Common myeloid progenitor, CD34-positive (primary cell): Measurements from ENCODE around the gene CHRNA4.

Source experiments
- CTCF ChIA-PET: fragments of 350-600 bp; sonication (Branson Sonifier 250); formaldehyde crosslinking; loops from one replicate; lab custom pipeline; 2021; ENCODE audit warnings: antibody characterized with exemption; lab: Charles Lee
- POLR2A ChIA-PET: fragments of 350-600 bp; sonication (Branson Sonifier 250); formaldehyde crosslinking; loops from one replicate; lab custom pipeline; 2021; ENCODE audit warnings: antibody characterized with exemption; lab: Charles Lee
- DNase-seq, 3 donors: peaks; one replicate each; pipeline versions ENCODE4 v3.0.0 to v3.0.0-alpha.2; 2013
- H3K27ac ChIP-seq, 2 experiments: 1 replicate in 1 of 2; 2 replicates in 1 of 2; pipeline ENCODE4 v1.7.0; 2013; ENCODE audit warnings: inconsistent platforms in 2 of 2, low read length in 2 of 2, mild to moderate bottlenecking in 2 of 2, low read depth in 1 of 2, moderate library complexity in 1 of 2; ENCODE audit not compliant: severe bottlenecking in 2 of 2, insufficient read depth in 1 of 2, poor library complexity in 1 of 2
- H3K27me3 ChIP-seq, 5 experiments: replicated peaks in 2 of 5; 1 replicate in 3 of 5; 2 replicates in 2 of 5; pipeline versions ENCODE4 v1.6.1 to v1.7.0; 2013; ENCODE audit warnings: low read length in 4 of 5, mild to moderate bottlenecking in 2 of 5, moderate library complexity in 2 of 5, inconsistent platforms in 1 of 5; ENCODE audit not compliant: insufficient read depth in 5 of 5, control insufficient read depth in 4 of 5
- H3K36me3 ChIP-seq, 4 experiments: 1 replicate in 2 of 4; 2 replicates in 2 of 4; pipeline versions ENCODE4 v1.6.1 to v1.7.0; 2013; ENCODE audit warnings: low read length in 3 of 4, control low read depth in 1 of 4, mild to moderate bottlenecking in 1 of 4; ENCODE audit not compliant: control insufficient read depth in 4 of 4, insufficient read depth in 4 of 4
- H3K4me1 ChIP-seq, 4 experiments: 1 replicate in 3 of 4; 2 replicates in 1 of 4; pipeline versions ENCODE4 v1.6.1 to v1.7.1; 2013; ENCODE audit warnings: low read length in 3 of 4, mild to moderate bottlenecking in 3 of 4, control low read depth in 1 of 4, inconsistent platforms in 1 of 4, moderate library complexity in 1 of 4; ENCODE audit not compliant: control insufficient read depth in 4 of 4, insufficient read depth in 4 of 4; ENCODE audit errors: control extremely low read depth in 1 of 4
- H3K4me3 ChIP-seq, 7 experiments: 1 replicate in 4 of 7; 2 replicates in 3 of 7; pipeline versions ENCODE4 v1.5.1 to v1.7.0; 2013; ENCODE audit warnings: mild to moderate bottlenecking in 7 of 7, low read length in 6 of 7, moderate library complexity in 6 of 7, inconsistent platforms in 2 of 7, low read depth in 2 of 7, control low read depth in 1 of 7; ENCODE audit not compliant: insufficient read depth in 4 of 7, control insufficient read depth in 1 of 7; ENCODE audit errors: extremely low read depth in 1 of 7
- H3K9me3 ChIP-seq, 5 experiments: 1 replicate in 4 of 5; 2 replicates in 1 of 5; pipeline versions ENCODE4 v1.6.1 to v1.7.1; 2013; ENCODE audit warnings: low read length in 4 of 5, mild to moderate bottlenecking in 2 of 5, inconsistent platforms in 1 of 5, low read depth in 1 of 5, moderate library complexity in 1 of 5; ENCODE audit not compliant: control insufficient read depth in 4 of 5, insufficient read depth in 2 of 5; ENCODE audit errors: control extremely low read depth in 1 of 5
- WGBS: methylation state at CpG from one replicate; pipeline ENCODE4 v1.1.5; 2013; ENCODE audit not compliant: insufficient coverage; 5-methylcytosine and 5-hydroxymethylcytosine counted together

CHRNA4 gene

DNA sequence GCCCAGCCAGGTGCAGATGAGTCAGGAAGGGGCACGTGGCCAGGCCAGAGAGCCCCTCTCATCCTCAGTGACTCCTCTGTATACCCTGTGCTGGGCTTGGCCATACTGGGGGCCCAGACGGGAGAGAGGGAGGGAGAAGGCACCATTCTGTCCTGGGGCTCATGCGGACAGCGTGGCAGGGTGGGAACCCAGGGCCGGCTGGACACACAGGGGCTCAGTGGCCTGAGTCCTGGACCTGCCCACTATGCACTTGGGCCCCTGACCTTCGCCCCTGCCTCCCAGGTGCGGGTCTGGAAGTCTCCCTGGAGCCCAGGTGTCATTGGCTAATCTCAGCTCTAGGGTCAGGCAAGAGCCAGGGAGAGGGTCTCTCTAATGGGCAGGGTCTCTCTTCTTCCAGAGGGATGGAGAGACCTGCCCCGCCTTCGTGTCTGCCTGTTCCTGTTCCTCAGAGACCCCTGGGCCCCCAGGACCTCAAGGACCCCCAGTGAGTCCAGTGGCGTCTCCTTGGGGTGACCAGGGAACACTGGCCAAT lies 40.5 kb downstream of the CHRNA4 start:
- 95% methylated on average over 6 of the region's 10 CpGs for WGBS
- Histone ChIP-seq H3K4me1 (no peaks in the 10 kb centered on the region), H3K36me3 (no peaks in the 10 kb centered on the region), H3K27me3 (peaks cover 3 to 45% (median 8%) of the 10 kb centered on the region in 5 experiments), H3K4me3 (no peak overlapping the region), H3K27ac (no peak overlapping the region), H3K9me3 (no peaks in the 10 kb centered on the region)
- ChIA-PET CTCF (no interaction called here), POLR2A (no interaction called here)
- no peak for DNase-seq

DNA sequence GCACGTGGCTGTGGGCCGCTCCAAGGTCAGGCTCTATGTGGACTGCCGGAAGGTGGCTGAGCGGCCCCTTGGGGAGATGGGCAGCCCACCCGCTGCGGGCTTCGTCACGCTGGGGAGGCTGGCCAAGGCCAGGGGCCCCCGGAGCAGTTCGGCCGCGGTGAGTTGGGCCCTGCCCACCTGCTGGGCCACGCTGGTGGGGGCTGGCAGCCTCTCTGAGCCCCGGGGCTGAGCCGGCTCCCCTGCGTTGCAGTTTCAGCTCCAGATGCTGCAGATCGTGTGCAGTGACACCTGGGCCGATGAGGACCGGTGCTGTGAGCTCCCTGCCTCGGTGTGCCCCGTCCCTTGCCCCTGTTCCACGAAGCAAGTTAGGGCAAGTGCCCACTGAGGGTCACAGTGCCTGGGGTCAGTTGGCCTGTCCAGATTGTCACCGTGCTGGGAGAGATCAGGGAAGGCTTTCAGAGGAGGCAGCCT lies 41.1 kb downstream of the CHRNA4 start:
- CTCF ChIA-PET, result interaction anchor here (0.8 kb wide), 1 partner anchor 9 kb away, joined by 3 read pairs; no protein-coding TSS in a partner anchor
- no peak for DNase-seq
- Histone ChIP-seq H3K27me3 (peaks cover 3 to 44% (median 8%) of the 10 kb centered on the region in 5 experiments), H3K27ac (no peak overlapping the region), H3K4me1 (no peaks in the 10 kb centered on the region), H3K9me3 (no peaks in the 10 kb centered on the region), H3K36me3 (no peaks in the 10 kb centered on the region), H3K4me3 (no peak overlapping the region)
- WGBS, result 95% methylated on average over 15 of the region's 23 CpGs
- POLR2A ChIA-PET, result no interaction called here

DNA sequence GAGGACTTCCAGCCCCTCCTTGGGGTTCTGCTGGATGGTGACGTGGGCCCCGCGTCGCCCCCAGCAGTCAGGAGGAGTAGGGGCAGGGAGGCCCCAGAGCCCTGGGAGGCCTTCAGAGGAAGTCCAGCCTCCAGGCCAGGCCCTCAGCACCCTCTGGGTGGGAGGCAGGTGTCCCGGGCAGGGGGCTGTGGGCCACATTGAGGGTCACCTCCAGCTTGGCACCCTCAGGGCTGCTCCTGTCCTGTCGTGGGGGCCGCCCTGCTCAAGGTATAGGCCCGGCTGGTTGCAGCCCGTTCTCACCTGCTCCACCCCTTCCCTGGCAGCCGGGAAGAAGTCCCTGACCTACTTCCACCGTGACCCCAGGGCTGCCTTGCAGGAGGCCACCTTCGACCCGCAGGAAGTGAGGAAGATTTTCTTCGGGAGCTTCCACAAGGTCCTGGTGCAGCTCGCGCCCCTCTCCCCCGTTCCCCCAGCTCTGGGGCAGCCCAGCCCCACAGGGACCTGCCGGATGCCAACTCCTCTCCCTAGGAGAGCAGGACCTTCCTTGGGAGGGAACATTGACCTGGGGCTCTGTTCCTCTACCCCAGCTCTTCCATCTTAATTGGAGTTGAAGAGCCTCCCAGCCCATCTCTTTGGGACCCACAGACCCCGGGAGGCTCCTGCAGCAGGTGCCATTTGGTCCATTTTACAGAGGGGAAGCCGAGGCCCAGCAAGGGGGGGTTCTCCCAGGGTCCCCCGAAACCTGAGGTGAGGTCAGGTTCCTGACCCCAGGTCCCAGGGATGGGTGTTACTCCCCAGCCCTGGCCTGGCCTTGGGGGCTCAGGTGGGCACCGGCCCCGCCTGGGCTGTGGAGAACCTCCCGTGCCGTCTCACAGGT lies 41.7 kb downstream of the CHRNA4 start:
- Histone ChIP-seq H3K4me3 (no peak overlapping the region), H3K9me3 (no peaks in the 10 kb centered on the region), H3K4me1 (no peaks in the 10 kb centered on the region), H3K27ac (no peak overlapping the region), H3K27me3 (peaks cover 2 to 37% (median 8%) of the 10 kb centered on the region in 5 experiments), H3K36me3 (no peaks in the 10 kb centered on the region)
- 87% methylated on average over 24 of the region's 25 CpGs for WGBS
- ChIA-PET POLR2A (no interaction called here), CTCF (interaction anchor here (0.8 kb wide), 1 partner anchor 9 kb away, joined by 3 read pairs; no protein-coding TSS in a partner anchor)
- DNase-seq, result no peak

DNA sequence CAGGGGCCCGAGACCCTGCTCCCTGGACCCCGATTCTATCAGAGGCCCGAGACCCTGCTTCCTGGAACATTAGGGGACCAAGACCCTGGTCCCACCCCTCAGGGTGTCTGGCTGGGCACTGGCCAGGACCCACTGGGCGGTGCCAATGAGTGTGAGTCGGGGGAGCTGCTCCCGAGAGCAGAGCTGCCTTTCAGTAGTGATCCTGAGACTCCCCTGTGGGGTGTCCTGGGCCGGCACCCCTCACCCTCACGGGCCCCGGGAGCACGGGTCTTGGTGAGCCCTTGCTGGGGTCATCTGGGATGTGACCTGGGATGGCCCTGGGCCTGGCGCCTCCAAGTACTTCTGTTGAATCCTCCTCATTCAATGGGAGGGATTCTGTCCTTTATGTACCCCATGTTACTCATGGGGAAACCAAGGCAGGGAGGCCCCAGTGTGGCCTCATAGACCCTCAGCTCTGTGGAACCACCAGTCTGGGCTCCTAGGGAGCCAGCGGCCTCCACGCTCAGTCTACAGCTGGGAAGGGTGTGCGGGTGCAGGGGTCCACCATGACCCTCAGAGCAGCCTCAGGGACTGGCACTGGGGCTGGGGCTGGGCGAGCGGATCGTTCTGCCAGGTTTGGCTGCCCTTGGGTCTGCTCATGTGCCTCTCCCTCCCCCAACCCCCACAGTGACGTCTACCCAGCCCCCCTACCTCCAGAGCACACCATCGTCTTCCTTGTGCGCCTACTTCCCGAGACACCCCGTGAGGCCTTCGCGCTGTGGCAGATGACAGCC lies 42.6 kb downstream of the CHRNA4 start:
- POLR2A ChIA-PET, result no interaction called here
- Histone ChIP-seq H3K4me1 (no peaks in the 10 kb centered on the region), H3K27ac (no peak overlapping the region), H3K27me3 (peaks cover 0 to 29% (median 5%) of the 10 kb centered on the region in 5 experiments), H3K4me3 (no peak overlapping the region), H3K36me3 (no peaks in the 10 kb centered on the region), H3K9me3 (no peaks in the 10 kb centered on the region)
- no peak for DNase-seq
- CTCF ChIA-PET, result no interaction called here
- WGBS, result 98% methylated on average over 18 of the region's 24 CpGs

DNA sequence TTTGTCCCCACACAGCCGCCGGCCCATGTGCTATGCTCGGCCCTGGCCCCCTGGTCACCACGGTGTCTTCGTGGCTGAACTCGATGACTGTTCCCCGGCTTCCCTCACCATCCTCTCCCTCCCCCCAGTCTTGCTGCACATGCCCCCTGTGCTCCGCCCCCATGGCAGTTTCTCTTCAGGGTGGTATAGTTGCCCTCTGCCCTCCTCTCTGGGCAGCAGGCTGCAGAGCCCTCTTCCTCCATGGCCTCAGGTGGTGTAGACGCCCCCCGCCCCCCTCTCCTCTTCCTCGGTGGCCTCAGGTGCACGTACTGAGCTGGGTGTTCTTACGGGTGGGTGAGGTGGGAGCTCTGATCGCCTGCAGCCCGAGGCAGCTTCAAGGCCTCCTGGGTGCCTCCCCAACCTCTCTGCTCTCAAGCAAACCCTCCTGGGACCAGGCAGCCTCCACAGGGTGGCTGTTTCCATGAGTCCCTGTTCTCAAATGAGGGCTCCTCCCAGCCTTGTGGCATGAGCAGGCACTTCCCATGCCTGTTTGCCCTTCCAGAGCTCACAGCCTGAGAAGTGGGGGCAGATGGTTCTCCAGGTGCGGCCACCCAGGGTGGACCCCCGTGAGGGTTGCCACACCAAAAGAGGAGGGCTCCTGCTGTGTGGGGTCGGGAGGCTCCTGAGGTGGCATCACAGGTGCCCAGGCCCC lies 43.4 kb downstream of the CHRNA4 start:
- CTCF ChIA-PET, result no interaction called here
- no peak overlapping the region for H3K4me3 ChIP-seq
- H3K27me3 ChIP-seq, result peaks cover 0 to 21% (median 3%) of the 10 kb centered on the region in 5 experiments
- no peaks in the 10 kb centered on the region for H3K36me3 ChIP-seq
- no peaks in the 10 kb centered on the region for H3K9me3 ChIP-seq
- H3K4me1 ChIP-seq, result no peaks in the 10 kb centered on the region
- 88% methylated on average over 16 of the region's 18 CpGs for WGBS
- POLR2A ChIA-PET, result no interaction called here
- H3K27ac ChIP-seq, result no peak overlapping the region
- no peak for DNase-seq

DNA sequence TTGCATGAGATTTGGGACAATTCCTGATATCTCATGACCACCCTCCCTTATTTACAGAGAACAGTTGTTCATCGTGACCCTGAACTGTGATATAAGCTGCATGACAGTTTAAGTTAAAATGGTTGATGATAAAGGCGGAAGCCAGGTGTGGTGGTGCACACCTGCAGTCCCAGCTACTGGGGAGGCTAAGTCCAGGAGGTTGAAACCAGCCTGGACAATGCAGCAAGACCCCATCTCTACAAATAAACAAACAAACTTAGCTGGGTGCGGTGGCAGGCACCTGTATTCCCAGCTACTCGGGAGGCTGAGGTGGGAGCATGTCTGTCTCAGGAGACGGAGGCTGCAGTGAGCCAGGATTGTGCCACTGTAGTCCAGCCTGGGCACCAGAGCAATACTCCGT lies 44.1 kb downstream of the CHRNA4 start:
- ChIA-PET POLR2A (no interaction called here), CTCF (no interaction called here)
- Histone ChIP-seq H3K27me3 (peaks cover 0 to 15% (median 2%) of the 10 kb centered on the region in 5 experiments), H3K9me3 (no peaks in the 10 kb centered on the region), H3K36me3 (no peaks in the 10 kb centered on the region), H3K4me1 (no peaks in the 10 kb centered on the region), H3K27ac (no peak overlapping the region), H3K4me3 (no peak overlapping the region)
- WGBS, result no CpG with 5 or more reads among the region's 6 CpGs
- no peak for DNase-seq
